NCI-H446 (cell line): ENCODE measurements around the gene PACS1.

Source experiments
- DNase-seq, 2 experiments: peaks; one replicate each; lab custom pipeline; 2025; lab: John Stamatoyannopoulos, UW

The PACS1 gene

DNA sequence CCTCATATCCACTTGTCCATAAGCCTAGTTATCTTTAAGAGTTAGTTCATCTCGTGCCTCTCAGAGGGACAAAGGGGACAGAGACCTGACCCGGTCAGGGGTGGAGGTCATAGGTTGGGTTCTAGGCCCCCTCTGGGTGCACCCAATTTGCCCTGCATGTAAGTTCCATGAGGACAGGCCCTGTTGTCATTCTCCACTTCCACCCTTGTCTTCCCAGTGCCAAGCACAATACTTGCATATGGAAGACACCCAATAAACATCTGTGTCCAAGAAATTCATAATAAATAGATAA, 220.2 kb downstream of the PACS1 start:
- DNase-seq, result no peak

DNA sequence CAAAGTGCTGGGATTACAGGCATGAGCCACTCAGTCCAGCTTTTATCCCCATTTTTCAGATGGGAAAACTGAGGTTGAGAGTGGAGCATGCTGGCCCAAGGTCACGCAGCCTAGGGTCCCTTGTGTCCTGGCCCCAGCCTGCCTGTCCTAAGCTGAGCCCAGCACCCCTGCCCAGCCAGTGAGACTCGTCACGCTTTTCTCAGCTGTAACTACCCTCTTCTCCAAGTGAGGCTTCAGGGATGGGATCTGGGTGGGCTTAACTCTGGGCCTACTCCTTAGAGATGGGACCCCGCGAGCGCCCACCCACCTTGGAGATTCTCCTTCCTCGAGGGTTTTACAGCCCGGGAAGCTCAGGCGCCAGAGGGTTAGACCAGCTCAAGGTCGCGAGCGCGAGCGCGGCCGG, 221.2 kb downstream of the PACS1 start:
- no peak for DNase-seq

DNA sequence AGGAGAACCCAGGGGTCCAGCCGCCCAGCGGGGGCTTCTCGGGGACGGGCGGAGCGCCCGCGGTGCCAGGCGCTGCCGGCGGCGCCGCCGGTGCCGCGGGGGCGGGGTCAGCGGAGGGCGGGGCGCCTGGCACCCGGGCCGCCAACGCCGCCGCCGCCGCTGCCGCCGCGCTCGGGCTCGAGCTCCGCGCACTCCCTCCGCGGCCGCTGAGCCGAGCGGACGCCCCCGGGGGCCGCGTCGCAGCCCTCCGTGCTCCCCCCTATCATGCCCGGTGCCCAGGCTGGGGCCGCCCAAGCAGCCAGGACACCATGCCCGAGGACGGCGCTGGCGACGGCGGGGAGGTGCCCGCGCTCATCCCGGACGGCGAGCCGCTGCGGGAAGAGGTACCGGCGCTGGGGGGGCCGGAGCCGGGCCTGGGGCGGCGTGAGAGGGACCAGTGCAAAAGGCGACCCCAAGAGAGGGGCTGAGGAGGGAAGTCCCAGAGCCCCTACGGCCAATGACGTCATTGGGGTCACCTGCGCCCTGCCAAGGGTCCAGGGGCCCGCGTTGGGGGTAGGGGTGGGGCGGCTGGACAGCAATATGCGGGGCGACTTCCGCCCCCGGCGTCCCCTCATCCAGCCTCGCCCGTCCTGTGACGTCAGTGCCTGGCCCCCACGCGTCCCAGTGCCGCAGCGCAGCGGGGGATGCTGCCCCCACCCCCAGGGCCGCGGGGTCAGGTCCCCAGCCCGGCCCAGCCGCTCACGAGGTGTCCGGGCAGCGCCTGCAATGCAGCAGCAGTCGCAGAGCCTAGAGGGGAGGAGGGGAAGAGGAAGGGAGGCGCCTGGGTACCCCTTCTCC, 221.9 kb downstream of the PACS1 start, which contains the start of gene TMEM151A:
Gene TMEM151A (plus strand): TSS at position 189 of the 837 bp plus-strand sequence. CDS start 120 bp downstream, at position 309.
- DNase-seq, result peak in 1 of 2 experiments; percentile 28

DNA sequence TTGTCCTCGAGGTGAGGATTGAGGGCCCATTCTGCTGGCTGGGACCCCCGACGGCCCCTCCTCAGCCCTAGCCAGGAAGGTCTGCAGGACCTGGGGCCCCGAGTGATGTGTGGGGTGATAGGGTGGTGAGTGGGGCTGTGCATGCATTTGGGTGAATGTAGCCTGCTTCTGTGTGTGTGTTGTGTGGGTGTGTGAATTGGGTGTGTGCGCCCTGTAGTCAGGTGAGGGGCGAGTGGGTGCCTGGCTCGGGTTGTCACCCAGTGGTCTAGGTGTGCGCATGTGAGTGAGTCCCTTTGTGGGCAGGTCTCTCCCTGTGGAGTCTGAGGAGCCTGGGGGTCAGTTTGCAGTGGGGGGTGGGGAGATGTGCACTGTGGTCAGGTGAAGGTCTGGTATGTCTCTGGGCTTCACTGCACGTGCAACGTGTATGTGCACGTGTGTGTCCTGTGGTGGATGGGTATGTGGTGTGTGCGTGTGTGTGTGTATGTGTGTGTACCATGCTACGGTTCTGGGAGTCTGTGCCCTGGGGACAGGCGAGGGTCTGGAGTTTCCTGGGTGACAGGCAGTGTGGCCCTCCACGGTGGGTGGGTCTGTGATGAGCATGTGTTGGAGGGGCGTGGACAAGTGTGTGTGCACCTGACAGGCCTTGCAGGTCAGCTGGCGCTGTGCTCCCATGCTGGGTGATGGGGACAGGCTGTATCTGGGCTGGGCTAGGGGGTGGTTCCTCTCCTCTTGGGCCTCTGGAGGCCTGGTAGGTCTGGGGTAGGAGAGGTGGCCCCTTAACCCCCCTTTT, 222.7 kb downstream of the PACS1 start:
- no peak for DNase-seq

DNA sequence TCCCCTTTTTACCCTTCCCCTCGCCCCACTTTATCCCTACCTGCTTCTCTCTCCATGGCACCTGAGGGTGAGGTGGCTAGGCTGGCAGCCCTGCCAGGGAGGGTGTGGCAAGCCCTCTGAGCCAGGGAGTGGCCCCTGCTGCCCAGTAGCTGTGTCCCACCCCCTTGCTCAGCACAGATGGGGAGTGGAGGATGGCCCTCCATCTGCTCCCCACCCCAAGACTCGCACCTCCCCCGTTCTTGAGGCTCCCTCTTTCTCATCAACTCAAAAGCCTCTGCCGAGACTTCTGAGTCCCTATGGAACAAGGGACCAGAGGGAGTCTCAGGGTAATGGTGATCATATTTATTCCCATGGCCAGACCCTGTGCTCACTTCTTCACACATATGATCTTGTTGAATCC, 223.3 kb downstream of the PACS1 start:
- DNase-seq, result no peak

DNA sequence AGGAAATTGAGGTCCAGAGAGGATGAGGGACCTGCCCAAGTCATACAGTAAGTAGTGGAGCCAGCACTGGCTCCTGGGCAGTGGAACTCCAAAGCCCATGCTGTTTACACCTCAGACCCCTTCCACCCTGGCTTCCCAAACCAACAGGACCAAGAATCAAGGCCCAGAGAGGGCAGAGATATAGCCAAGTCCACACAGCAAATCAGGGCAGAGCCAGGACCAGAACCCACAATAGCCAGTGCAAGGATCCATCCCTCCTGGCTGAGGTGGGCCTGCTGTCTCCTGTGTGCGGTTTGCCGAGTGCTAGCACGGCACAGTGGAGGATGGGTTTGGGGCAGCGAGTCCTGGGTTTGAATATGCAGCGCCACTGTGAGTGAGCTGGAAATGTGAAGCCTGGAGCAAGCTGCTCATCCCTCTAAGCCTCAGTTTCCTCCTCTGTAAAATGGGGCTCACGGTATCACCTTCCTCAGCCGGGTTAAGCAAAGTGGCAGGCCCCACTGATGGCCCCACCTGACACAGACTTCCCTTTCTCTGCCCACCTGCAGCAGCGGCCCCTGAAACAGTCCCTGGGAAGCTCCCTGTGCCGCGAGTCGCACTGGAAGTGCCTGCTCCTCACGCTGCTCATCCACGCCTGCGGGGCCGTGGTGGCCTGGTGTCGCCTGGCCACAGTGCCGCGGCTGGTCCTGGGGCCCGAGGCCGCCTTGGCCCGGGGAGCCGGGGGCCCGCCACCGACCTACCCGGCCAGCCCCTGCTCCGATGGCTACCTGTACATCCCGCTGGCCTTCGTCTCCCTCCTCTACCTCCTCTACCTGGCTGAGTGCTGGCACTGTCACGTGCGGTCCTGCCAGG, 223.9 kb downstream of the PACS1 start:
- no peak for DNase-seq
